ENCODE measurements around the gene ZNF773.
"Not testable (repeated sequence)": the region's sequence is repeated elsewhere in the genome, so short reads cannot be mapped to it uniquely, and the experiment has no call there.

ZNF773 gene

DNA sequence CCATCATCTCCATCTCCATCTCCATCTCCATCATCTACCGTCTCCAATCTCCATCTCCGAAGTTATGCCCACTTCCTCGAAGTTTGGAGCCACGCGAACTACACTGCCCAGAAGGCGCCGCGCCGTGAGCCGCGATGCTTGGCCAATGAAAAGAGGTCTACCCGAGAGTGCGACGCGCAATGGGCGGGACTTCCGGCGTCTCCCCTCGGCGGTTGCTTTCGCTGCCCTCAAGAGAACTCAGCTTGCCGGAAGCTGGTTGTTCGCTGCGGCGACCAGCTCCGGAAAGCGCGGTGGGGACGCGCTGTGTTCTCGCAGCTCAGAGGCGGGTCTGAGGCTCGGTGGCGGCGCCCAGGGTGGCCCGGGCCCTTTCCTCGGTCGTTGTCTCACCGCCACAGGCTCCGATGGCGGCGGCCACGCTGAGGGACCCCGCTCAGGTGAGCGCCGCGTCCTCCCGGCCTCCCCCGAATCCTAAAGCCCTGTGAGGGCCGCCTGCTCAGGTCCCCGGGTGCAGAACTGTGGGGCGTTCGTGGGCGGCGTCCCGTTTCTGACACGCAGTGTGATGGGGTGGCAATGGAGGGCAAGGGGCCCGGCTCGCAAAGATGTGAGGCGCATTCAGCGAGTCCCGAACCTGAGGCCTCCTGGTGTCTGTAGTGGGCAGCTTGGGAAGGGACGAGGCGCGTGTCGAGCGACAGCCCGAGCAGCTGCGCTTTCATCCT, at the start of gene ZNF773:
ZNF773 (plus strand) TSS at position 259 of the 716 bp plus-strand sequence; CDS start at position 402, 143 bp downstream.
- peak; percentile 85 for DNase-seq

DNA sequence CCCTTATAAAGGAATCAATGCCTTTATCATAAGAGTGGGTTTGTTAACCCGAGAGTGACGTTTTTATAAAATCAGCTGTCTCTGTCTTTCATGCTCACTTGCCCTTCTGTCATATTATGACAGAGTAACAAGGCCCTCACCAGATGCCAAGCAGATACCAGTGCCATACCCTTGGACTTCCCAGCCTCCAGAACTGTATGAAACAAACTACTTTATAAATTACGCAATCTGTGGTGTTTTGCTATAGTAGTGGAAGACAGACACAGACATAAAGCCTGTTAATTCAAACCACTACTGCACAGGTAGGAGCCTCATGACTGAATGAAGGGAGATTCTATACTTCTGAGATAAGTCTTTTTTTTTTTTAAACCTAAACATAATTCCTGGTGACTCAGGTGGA, 47.4 kb upstream of the ZNF773 start:
- no peak for DNase-seq

DNA sequence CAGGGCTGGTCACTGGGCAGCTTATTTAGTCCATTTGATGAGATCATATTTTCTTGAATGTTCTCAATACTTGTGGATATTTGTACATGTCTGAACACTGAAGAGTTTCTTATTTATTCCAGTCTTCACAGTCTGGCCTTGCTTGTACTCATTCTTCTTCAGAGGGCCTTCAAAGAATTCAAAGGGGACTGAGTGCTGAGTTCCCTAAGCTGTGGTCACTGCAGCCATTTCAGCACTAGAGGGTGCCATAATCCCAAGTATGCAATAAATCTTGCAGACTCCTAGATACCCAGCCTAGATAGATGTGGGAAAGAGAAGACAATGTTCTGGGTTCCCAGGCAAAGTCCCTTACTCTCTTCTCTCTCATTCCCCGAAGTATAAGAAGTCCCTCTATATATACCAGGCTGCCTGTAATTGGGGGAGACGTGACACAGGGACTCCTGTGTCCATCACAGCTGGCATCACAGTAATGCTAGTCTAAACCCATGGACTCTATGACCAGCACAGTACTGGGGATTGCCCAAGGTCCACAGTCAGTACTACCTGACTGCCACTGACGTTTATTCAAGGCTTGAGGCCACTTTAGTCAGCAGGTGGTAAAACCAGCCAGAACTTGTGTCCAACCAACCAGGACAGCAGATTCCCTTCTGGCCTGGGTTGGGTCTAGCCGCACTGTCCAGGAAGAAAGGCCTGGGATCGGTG, 33.9 kb upstream of the ZNF773 start:
- DNase-seq: no peak

DNA sequence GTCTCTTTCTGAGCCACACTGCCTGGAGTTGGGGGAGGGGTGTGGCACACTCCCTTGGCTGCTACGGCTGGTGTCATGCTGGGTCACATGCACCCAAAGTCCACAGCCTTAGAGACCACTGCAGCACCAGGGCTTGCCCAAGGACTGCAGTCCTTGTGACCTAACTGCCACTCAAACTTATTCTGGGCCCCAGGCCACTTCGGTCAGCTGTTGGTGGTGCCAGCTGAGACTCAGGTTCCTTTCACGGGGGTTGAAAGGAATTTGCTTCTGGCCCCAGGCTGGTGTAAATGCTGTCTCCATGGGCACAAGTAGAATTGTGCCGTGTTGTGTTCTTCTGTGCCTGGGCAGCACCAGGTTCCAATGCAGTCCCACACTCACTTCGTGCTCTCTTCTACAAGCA, 33.2 kb upstream of the ZNF773 start:
- DNase-seq: no peak

GRCh38 chr19:57473646-57474045, 26.1 kb upstream of the ZNF773 start:
- DNase-seq: no peak

DNA sequence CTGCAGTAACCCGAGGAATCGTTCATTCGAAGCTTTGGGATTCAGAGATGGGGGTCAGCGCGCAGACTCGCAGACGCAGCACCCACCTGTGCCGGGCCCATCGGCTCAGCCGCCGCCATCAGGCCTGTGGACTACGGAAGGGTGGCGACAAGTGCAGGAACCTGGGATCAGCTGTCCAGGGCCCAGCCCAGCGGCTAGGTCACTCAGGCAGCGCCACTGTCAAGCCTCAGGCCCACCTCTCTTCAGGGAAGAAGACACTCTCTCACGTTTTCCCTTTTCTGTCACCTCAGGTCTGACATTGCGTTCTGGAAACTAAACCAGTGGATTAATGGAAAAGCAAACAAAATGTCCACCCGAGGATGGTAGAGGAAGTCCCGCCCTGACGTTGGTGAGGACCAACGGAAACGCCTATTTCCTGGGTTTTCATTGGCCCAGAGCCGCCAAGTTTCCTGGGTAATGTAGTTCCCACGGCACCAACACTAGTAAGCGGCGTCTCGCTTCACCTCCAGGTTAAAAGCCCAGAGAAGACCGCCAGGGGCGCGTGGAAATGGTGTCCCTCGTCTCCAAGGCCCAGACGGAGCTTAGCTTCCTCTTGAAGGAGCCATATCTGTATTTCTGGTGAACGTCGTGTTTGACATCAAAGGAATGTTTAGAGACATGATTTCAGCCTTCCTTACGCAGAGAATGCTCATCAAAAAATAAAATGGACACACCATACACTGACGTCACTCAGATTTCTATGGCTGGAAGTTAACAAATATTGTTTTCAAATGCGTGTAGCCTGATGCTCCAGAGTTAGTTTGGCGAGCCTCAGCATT, 22.3 kb upstream of the ZNF773 start, which contains the start of gene ZNF772:
ZNF772 (minus strand) TSS at position 376 of the 818 bp plus-strand sequence; CDS start at position 119, 257 bp downstream.
- DNase-seq: peak; percentile 87

GRCh38 chr19:57487477-57488298, 12.1 kb upstream of the ZNF773 start, which contains the start of gene ZNF419:
TSS of gene ZNF419 (plus strand) at chr19:57487750. CDS start at chr19:57487951, 201 bp downstream.
- DNase-seq: peak; percentile 69

GRCh38 chr19:57488299-57488644, 11.5 kb upstream of the ZNF773 start:
- DNase-seq: not testable (repeated sequence)

- not testable (repeated sequence) for DNase-seq
Observed at GRCh38 chr19:57499332-57499679, 432 bp upstream of the ZNF773 start.

GRCh38 chr19:57500400-57500799, 662 bp downstream of the ZNF773 start:
- not testable (repeated sequence) for DNase-seq

- DNase-seq: no peak
Observed at GRCh38 chr19:57506163-57506562, 6.4 kb downstream of the ZNF773 start.

DNA sequence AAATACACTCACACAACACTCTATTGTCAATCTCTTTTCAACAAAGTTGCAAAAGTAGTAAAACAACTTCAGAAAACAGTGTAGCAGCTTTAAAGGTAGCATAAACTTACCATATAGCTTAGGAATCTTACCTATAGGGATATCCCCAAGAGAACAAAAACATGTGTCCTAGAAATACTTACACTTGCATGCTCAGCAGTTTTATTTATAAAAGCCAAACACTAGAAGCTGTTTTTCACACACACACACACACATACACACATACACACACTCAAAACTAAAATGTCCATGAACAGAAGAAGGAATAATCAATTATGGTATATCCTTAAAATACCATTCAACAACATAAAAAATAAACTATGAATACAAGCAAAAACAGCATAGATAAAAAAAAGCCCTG, 11.7 kb downstream of the ZNF773 start:
- DNase-seq: no peak

DNA sequence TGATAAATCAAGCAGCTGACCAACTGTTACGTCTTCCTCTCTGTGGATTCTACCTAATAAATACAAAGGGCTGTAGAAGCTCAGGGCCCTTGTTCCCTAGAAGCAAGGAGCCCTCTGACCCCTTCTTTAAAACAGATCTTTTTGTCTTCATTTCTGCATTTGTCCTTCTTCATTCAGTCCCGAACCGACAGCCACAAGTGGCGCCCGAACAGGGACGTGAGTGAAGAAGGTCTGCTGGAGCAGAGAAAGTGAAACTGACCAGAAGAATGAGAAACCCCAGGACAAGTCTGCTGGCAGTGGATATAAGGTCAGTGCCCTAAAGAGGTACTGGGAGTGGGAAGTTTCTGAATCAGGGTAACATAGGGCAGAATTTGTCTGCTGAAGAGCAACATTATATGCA, 13.1 kb downstream of the ZNF773 start:
- DNase-seq: no peak

DNA sequence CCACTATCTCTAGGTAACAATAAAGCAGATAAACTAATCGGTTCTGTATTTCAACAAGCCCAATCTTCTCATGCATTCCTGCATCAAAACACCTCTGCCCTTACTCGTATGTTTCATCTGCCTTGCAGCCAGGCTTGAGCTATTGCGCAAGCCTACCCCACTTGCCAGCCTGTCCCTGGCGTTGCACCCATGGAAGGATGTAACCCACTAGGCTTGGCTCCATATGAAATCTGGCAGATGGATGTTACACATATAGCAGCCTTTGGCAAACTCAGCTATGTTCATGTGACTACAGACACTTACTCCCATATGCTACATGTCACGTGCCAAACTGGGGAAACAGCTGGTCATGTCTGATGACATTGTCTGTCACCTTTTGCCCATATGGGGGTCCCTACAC, 15.5 kb downstream of the ZNF773 start:
- no peak for DNase-seq

DNA sequence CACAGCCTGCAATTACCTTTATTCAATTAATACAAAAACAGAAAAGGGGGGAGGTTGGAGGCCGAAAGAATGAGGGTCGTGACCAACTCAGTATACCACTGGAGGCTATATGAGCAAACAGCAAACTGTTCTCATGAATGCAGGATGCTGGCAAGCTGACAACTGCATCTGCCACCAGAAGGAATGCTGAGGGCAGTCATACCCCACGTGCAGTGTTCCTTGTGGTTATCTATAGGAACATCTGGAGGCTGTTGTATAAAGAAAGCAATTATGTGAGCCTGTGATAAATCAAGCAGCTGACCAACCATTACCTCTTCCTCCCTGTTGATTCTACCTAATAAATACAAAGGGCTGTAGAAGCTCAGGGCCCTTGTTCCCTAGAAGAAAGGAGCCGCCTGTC, 18.3 kb downstream of the ZNF773 start:
- DNase-seq: not testable (repeated sequence)

DNA sequence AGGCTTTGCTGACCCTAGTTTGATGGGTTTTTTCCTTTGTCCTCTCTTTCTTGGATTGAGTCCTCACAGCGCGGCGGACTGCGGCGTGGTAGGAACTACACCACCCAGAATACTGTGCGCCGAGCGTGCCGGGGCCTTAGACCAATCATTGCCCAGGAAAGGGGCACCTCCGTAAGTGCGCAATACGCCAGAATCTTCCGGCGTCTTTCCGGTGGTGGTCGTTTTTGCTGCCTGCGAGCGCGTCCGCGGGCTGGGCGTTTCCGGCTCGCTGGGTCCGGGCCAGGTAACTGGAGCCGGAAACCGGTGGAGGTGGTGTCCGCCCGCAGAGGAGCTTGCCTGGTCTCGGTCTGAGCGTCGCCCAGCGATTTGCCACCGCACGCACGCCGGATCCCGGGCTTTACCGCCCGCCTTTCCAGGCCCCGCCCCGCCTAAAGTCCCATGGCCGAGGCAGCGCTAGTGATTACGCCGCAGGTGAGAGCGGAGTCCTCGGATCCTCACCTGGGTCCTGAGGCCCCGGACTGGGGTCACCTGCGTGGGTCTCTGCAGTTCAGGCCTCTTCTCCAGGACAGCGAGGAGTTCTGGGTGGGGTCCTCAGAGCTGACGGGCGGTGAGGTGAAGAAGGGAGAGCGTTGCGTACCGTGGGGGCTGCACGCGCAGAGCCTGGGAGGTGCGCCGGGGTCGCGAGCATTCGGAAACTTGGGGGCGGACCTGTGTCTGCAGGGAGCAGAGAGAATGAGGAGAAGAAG, 27.6 kb downstream of the ZNF773 start, which contains the start of gene ZNF549:
ZNF549 (plus strand) TSS at position 221 of the 746 bp plus-strand sequence; CDS start at position 439, 218 bp downstream.
- DNase-seq: peak; percentile 85

- DNase-seq: no peak
Observed at GRCh38 chr19:57537953-57538547, 38.3 kb downstream of the ZNF773 start.

- DNase-seq: no peak
Observed at GRCh38 chr19:57546513-57546912, 46.8 kb downstream of the ZNF773 start.

GRCh38 chr19:57552432-57552831, 52.7 kb downstream of the ZNF773 start:
- DNase-seq: no peak

DNA sequence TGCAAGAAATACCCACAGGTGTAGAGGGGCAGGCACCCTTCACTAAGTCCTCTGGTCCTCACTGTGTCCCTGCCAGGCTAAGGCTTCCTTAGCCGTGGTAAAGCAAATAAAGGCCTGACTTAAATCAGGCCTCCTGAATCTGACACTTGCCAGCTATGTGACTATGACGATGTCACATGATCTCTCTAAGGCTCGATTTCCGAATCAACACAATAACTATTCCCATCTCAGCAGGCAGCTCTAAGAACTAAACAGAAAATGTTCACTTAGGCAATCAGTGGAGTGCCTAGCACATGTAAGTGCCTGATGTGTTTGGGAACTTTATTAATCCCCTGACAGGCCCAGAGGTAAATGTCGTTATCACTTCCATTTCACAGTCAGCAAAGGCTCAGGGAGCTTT, 57.9 kb downstream of the ZNF773 start:
- DNase-seq: no peak
